ENCODE data around the gene IKZF1.
"Not testable (repeated sequence)": the region's sequence is repeated elsewhere in the genome, so short reads cannot be mapped to it uniquely, and the experiment has no call there.

IKZF1 gene

DNA sequence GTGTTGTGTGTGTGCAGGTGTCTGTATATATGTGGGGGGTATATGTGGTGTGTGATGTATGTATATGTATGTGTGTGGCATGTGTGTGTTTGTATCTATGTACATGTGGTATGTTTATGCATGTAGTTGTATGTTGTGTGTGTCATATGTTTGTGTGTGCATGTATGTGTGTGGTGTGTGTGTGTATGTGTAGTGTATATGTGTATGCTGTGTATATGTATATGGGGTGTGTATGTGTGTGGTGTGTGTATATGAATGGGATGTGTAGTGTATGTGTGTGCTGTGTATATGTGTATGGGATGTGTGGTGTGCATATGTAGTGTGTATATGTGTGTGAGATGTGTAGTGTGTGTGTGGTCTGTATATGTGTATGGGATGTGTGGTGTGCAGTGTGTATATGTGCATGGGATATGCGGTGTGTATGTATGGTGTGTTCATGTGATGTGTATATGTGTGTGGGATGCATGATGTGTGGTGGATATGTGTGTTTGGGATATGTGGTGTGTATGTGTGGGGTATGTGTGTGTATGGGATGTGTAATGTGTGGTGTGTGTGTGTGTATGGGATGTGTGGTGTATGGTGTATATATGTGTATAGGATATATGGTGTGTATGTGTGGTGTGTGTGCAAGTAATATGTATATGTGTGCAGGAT lies 30.0 kb downstream of the IKZF1 start:
- DNase-seq (ENCODE audit: low read depth, low spot score): no peak

DNA sequence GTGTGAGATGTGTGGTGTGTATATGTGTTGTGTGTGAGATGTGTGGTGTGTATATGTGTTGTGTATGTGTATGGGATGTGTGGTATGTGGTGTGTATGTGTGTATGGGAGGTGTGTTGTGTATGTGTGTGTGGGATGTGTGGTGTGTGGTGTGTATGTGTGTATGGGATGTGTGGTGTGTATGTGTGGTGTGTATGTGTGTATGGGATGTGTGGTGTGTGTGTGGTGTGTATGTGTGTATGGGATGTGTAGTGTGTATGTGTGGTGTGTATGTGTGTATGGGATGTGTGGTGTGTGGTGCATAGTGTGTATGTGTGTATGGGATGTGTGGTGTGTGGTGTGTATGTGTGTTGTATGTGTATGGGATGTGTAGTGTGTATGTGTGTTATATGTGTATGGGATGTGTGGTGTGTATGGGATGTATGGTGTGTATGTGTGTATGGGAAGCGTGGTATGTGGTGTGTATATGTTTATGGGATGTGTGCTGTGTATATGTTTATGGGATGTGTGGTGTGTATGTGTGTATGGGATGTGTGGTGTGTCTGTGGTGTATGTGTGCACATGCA lies 30.8 kb downstream of the IKZF1 start:
- no peak for DNase-seq (ENCODE audit: low read depth, low spot score)

DNA sequence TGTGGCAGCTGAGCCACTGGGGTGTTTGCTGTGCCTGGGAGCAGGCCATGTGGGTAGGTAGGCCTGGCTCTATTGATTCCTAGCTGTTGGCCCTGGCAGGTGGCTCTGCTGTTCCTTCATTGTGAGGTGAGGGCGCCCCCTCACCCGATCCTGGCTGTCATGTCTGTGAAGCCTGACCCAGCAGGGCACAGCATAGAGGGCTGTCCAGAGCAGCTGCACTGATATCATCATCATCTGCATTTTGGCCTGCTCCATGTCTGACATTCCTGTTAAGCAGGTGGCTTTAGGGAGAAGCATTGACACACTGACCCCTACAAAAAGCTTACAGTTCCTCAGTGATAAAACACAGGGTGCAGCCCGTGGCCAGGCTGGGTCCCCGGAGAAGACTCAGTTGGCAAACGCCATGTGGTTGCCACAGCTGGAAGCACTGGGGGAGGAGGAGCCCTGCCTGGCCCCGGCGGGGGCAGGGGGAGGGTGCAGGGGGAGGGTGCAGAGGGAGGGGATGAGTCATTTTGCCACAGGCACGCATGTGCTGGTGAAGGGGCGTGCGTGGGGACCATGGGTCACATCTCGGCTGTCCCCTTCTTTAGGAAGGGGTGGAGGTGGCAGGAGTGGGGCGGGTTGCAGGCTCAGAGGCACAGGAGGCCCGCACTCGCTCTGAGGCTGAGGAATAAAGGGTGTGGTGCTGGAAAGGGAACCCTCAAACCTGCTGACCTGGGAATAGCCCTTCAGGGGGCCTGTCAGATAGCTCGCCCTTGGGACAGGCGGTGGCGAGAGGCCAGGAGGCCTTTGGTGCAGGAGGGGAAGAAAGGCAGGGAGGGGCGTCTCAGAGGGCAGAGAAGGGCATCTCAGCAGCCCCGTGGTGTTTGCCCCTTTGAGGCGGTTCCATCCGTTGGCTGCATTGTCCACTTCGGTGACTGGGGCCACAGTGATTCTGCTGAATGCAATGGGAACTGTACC lies 31.6 kb downstream of the IKZF1 start:
- DNase-seq (ENCODE audit: low read depth, low spot score): peak; percentile 63

DNA sequence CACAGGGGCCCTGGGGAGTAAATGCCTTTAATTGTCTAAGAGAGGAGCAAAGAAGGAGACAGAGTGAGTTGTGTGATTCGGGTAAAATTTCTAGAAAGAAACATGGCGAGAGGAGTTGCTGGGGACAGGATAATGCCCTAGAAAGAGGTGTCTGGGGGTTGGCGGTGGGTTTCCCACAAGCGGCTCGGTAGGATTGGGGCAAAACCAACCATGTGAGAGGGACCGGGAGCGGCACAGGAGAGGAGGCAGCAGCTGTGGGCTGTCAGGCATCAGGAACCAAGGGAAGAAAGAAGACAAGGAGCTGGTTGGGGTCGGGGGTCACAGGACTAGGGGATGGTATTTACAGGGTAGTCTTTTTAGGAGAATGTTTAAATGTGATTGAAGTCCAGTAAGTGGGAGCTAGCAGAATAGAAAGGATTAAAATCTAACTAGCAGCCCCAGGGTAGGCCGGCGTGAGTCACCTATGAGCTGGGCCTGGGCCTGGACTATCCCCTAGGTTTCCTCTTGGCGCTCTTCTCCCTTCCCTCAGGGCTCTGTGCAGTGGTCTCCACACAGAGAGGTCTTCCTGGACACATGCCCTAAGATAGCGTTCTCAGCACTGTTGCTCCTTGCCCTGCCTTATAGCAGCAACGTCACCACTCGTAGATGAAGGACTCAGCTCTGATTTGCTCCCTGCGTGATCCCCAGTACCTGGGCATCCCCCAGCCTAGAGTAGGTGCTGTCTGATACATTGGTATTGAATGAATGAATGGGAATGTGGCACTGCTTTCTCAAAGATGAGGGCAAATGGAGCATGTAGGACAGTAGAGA lies 32.6 kb downstream of the IKZF1 start:
- DNase-seq (ENCODE audit: low read depth, low spot score): no peak

DNA sequence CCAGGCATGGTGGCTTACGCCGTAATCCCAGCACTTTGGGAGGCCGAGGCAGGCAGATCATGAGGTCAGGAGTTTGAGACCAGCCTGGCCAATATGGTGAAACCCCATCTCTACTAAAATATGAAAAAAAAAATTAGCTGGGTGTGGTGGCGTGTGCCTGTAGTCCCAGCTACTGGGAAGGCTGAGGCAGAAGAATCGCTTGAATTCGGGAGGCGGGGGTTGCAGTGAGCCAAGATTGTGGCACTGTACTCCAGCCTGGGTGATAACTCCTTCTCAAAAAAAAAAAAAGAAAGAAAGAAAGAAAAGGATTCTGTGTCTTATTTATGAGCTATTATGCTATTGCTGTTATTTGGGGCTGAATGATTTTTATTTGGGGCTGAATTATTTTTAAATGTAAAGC lies 35.0 kb downstream of the IKZF1 start:
- not testable (repeated sequence) for DNase-seq (ENCODE audit: low read depth, low spot score)

DNA sequence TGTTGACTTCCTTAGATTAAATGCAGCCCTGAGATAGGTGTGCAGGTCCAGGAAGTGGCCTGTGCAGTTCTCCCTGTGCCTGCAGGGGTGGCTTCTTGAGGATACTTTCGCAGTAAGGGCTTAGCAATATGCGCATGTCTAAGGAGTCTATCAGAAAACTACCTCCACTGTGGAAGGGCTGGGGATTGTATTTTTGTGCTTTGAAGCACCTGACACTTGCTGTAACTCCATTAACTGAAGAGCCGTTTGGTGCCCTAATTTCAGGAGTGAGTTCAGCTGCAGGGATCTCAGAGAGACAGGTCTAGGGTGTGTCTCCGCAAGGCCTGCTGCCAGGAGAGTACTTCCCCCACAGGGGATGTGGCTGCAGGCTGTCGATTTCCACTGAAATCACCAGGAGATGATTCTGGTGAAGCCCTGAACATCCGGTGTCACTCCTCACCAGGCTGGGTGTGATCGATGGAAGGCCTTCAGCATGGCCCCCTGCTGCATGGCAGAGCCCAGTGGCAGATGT lies 35.5 kb downstream of the IKZF1 start:
- DNase-seq (ENCODE audit: low read depth, low spot score): no peak

DNA sequence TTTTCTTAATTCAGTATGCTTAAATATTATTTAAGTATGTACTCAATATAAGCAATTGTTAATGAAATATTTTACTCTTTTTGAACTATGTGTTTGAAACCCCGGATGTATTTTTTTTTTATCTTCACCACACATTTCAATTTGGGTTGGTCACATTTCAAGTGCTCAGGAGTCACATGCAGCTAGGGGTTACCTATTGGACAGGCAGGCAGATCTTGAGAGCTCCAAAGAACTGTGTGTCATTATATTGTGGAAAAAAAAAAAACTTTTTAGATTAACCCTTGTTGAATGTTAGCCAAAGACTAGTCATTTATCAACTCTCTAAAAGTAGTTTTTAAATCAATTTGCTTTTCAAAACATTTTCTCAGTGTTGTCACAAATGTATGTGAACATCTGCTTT lies 37.2 kb downstream of the IKZF1 start:
- no peak for DNase-seq (ENCODE audit: low read depth, low spot score)

DNA sequence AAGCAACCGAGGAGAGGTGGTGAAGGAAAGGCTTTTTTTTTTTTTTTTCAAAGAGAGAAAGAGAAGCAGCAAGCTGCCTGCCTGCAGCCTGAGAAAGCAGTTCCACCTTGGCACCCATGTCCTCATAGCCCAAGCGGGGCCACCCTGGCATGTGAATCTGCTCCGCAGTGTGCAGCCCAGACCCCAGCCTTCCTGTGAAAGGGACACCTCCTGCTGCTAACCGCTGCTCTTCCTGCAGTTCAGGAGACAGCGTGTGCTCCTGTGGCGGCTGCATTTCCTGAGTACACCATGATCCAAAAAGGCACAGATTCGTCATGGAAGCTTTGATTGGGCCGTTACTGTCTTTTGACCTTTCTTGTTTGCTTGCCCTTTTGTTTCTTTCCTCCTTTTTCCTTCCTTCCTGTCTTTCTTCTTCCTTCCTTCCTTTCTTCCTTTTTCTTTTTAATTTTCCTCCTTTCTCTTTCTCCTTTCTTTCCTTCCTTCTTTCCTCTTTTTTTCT lies 38.1 kb downstream of the IKZF1 start:
- no peak for DNase-seq (ENCODE audit: low read depth, low spot score)

DNA sequence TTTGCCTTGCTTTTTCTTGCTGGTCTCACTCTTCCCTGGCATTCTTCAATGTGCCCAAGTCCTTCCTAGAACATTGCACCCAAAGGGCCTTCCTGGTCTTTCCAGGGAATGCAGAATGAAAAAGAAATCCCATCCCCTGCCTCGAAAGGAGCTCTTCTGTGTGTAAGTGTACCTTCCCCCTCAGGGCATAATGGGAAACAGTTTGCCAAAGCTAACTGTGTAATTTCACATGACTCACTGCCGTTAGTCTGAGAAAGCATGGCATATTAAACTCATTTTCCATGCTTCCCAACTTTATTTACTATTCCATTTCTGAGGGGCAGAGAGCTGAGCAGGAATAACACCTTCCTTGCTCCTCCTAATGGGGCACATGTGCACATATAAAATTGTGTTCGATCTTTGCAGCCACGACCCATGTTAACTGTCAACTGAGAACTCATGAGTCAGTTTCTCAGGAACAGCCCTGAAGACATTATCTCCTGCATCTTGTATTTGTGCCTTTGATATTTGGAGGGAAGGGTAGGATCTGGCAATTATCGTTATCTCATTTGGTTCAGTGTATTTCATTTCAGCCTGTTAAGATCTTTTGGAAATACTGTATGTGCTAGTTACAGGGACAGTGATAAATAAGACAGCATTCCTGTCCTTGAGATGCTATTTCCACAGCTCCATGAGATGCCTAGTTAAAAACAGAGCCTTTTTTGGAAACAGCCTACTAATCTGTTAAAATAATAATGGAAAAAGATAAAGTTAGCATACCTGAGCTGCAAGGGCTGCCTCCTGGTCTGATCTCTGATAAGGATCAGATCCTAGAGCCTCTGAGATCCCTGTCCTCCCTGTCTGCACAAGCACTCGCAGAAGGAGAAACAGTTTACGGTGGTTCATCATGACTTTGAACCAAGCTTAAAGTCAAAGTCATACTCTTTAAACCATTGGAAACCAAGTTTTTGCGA lies 42.3 kb downstream of the IKZF1 start:
- no peak for DNase-seq (ENCODE audit: low read depth, low spot score)

DNA sequence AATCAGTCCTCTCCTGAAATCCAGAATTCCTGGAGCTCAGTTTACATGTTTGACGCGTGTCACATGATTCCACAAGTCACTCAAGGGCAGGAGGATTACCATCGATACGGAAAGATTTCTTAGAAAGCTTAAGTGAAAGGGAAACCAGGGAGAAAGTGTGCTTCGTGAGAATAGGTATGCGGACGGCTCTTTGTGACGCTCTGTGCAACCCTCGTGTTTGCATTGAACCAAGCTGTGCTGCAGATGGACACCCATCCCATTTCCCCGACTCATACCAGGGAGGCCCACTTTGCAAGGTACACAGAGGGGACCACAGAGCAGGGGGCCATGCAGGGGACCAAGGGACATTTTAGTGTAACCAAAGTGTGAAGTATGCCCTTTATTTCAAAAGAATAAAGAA lies 43.2 kb downstream of the IKZF1 start:
- no peak for DNase-seq (ENCODE audit: low read depth, low spot score)

DNA sequence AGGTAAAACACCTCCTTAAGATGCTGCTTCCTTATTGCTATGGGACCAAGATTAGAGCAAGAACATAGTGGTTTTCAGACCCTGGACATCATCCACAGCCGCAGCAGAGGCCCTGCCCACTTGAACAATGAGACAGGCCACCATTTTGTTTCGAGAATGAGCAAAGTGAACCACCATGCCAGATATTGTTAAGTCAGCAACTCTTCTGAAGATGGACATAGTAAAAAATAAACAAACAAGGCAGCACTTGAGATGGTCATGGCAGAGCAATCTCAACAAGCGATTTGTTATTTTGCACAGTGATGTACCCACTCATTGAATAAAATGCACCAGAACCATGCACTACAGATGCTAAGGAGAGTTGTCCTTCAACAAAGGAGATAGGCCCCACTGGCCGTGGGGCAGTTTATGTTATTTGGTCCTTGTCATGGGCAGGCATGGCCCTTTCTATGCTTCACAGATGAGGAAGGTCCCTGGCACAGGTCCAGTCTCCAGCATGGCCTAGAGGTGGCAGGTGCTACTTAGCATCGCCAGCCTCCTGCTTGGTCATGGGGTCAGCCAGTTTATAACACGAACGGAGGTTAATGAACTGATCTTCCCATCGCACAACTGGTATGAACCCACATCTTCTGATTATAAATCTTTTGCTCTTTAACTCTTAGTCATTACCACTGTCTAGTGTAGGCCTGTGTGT lies 44.1 kb downstream of the IKZF1 start:
- DNase-seq (ENCODE audit: low read depth, low spot score): no peak

DNA sequence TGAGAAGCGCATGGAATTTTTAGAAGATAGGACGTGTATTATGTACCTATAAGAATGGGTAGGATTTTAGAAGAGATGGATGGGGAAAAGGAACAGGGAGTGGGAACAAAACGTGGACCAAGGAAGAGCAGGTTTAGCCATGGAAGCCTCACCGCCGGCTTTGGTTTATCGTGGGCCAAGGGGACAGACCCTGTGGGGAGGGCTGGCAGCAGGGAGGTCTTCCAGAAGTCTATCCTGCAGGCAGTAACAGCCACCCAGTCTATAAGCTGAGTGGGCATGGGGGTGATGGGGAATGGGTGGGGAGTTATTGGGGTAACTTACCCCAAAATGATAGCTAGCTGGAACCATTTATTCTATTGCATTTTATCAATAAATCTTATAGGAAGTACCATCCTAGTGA lies 44.9 kb downstream of the IKZF1 start:
- no peak for DNase-seq (ENCODE audit: low read depth, low spot score)

DNA sequence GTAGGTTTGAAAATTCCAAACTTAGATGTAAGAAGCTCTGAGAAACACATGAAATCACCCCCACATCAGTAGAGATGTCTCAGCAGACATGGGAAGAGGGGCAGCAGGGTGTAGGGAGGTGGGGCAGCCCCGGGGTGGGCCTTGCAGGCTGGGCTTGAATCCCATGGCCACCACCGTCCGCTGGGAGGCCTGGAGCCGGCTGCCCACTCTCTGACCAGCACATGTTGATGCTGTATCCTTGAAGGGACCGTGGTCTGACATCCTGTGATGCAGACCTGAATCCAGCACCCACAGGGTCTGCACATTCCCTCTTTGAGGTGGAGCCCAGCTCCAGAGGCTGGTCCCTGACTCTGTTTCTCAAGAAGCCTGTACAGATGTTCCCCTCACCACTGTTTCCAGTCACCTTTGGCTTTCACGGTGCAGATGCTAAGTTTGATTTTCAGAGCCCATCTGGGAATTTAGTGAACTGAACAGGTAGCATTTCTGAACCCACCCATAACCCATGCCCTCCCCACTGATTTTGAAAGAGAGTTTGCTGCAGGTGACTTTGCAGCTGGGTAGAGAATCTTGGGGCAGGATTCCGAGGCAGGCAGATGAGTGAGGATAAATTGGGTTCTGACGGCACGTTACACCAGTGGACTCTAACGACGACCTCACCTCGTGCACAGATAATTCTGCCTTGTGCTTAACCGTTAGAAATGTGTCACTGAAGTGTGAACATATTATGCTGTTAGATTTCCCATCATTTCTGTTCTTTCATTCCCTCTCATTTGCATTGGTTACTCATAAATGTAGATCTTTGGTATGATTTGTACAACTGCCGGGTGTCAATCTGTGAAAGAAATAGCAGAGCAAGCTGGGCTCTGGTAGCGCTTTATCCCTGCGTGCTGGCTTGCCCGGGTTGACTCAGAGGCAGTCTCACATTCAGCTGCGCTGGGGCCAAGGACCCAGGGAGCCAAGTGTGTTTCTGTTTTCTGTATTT lies 45.7 kb downstream of the IKZF1 start:
- peak; percentile 70 for DNase-seq (ENCODE audit: low read depth, low spot score)

DNA sequence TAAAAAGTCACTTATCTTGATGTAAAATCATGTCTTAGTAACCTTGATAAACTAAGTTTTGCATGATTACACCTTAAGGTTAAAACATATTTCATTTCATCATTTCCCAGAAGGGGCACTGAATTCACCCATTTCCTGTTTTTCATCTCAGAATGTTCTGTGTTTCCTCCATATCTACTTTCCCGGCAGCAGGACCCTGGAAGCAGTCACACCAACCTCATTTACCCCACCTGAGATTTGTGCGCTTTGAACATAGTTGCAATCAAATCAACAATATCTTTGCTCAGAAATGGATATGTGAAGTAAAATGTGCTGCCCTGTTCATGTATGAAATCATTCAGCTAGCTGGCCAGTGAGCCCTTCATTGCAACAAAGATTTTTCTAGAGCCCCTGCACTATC lies 46.8 kb downstream of the IKZF1 start:
- no peak for DNase-seq (ENCODE audit: low read depth, low spot score)

DNA sequence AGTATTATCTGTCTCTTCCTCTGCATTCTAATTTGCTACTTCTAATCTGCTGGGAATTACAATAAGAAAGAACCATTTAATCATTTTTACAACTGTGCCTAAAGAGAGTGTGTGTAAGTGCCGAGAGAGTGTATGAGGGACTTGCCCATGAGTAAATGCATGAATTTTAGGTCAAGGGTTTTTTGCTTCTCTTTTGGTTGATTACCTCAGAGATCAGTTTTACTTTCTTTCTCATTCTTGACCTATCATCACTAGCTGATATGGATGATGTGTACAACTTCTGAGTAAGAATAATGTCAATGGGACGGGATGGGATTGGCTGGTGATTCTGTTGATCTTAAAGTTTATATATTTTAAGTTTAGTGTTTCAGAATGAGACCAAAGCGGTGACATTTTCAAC lies 47.8 kb downstream of the IKZF1 start:
- DNase-seq (ENCODE audit: low read depth, low spot score): no peak

DNA sequence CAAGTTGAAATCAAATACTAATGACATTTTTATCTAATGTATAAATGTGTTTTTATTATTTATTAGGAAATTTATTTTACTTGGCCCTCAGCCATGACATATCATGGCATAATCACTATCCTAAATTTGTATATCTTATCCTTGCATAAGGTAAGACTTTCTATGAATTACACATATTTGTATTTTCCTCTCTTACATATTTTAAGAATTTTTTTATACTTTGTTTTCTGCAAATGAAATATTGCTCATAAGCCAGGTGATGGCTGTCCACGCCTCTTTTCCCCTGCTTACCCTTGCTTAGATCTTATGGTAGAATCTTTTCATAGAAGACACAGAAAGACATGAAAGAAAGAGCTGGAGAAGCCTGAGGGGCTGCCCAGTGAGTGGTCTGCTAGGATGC lies 48.2 kb downstream of the IKZF1 start:
- no peak for DNase-seq (ENCODE audit: low read depth, low spot score)

DNA sequence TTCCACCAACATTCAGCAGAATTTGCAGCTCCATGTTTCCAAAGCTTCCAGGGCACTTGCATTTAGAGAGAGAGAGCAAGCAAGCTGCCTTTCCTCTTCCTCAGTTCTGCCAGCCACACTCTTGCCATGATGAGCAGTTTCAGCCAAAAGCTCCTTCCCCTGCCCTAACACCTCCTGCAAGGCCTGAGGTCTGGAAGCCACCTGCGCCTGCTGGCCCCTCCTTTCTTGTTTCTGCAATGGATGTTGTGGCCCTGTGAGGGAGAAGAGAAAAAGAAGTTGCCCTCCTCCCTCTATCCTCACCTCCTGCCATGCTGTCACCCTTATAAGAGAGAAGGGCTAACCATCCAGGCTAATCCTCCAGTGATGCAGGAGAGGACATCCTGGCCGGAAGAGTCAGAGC lies 48.7 kb downstream of the IKZF1 start:
- no peak for DNase-seq (ENCODE audit: low read depth, low spot score)

DNA sequence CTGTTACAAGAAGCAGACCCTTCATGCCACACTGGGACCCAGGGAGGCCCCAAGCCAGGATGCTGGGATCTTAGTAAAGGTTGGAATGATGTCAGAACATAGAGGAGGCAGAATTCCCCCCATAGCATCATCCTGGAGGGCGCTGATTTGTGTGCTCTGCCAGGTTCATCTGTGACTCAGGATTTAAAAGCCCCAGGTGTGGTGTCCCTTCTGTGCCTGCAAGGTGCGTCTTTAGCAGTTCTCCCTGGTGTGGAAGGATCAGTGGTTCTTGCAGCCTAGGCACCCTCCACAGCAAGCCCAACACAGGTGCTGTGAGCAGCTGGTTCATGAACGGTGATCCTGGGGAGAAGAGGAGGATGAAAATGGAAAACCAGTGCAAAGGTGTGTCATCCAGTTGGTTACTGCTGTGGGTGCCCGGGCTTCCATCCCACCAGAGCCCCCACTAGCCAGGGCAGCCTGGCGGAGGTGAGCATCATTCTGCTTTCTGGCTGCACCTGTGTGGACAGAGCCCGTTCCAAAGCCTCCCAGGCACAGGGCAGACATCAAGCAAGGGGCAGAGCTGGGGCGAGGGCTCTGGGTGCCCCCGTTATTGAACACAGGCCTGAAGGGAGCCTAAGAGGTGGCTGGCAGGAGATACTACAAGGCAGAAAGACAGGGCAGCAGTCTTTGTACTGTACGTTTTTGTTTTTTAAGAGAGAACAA lies 49.5 kb downstream of the IKZF1 start:
- DNase-seq (ENCODE audit: low read depth, low spot score): no peak
